Measurements from ENCODE around the gene ADAM15.

- no peak for TF ChIP-seq CTCF (IDR thresholded peaks at IDR 0.05; ENCODE audit: insufficient read depth, low read depth, low read length)
- no peak for TF ChIP-seq EZH2 (IDR thresholded peaks at IDR 0.05; ENCODE audit: insufficient read depth, low read length)
Measured at GRCh38 chr1:155068599-155068998, 17.5 kb downstream of the ADAM15 start.

Data from astrocyte (in vitro differentiated cells and primary cell).